A549 (cell line): Measurements from ENCODE around the gene MYO15B. TPM values are rescaled to one million over a fixed set of nuclear protein-coding genes. Genes with fewer than 3 reads are reported as not detected.
A peak's percentile ranks its signal among the peaks of the same experiment; 100 is the strongest.

Experiments used
- ATAC-seq, 2 experiments: fragments of 200-7000 bp in 1 of 2; fragments of >200 bp in 1 of 2; cut with Nextera tagmentation in 1 of 2; cut with Tn5 transposase in 1 of 2; 3 replicates each; pipeline versions ENCODE4 v1.8.0 to v1.9.1; 2018 to 2020; ENCODE audit warnings: mild to moderate bottlenecking in 1 of 2, moderate library complexity in 1 of 2
- CTCF ChIA-PET: fragments of 300-600 bp; sonication (Branson Sonifier 250); formaldehyde crosslinking; extraction: SDS; loops from one replicate; lab custom pipeline; 2021; ENCODE audit warnings: antibody characterized with exemption, inconsistent platforms; lab: Yijun Ruan, JAX
- POLR2A ChIA-PET: fragments of 350-600 bp; formaldehyde crosslinking; extraction: SDS; loops from one replicate; lab custom pipeline; 2021; ENCODE audit warnings: antibody characterized with exemption, inconsistent platforms; lab: Yijun Ruan, JAX
- DNase-seq, 2 experiments: peaks; one replicate each; pipeline versions ENCODE4 v3.0.0 to v3.0.0-alpha.2; 2011 to 2016; ENCODE audit warnings: low read depth in 1 of 2, low spot score in 1 of 2
- FAIRE-seq: peaks from 2 replicates; lab custom pipeline; 2011; peaks lifted over from hg19 to GRCh38; lab: Jason Lieb, UNC
- H3K27ac ChIP-seq, 2 experiments: fragments of >200 bp; sonication (Bioruptor Twin); formaldehyde crosslinking; 3 replicates each; pipeline ENCODE4 v1.5.1; 2016 to 2017
- H3K4me1 ChIP-seq: fragments of >200 bp; sonication (Bioruptor Twin); formaldehyde crosslinking; 3 replicates; pipeline ENCODE4 v1.6.1; 2016
- H3K4me2 ChIP-seq: fragments of >200 bp; sonication (Bioruptor Twin); formaldehyde crosslinking; 3 replicates; pipeline ENCODE4 v1.6.1; 2016
- H3K4me3 ChIP-seq: fragments of >200 bp; sonication (Bioruptor Twin); formaldehyde crosslinking; 3 replicates; pipeline ENCODE4 v1.5.1; 2016
- H3K9me3 ChIP-seq: fragments of >200 bp; sonication (Bioruptor Twin); formaldehyde crosslinking; 3 replicates; pipeline ENCODE4 v1.6.1; 2016
- ATOH8 ChIP-seq: fragments of 250-450 bp; sonication (Bioruptor Pico); IDR thresholded peaks from 2 replicates; pipeline ENCODE4 v1.5.0; 2020; ENCODE audit warnings: low read depth, mild to moderate bottlenecking, moderate library complexity
- BCL3 ChIP-seq: fragments of >200 bp; sonication (Bioruptor Twin); formaldehyde crosslinking; IDR thresholded peaks from 3 replicates; pipeline ENCODE4 v1.6.1; 2016
- BHLHE40 ChIP-seq: IDR thresholded peaks from 2 replicates; pipeline ENCODE4 v1.6.1; 2012; ENCODE audit warnings: low read depth, low read length, inconsistent platforms
- CBX8 ChIP-seq: fragments of 200-600 bp; sonication (generic); IDR thresholded peaks from 2 replicates; pipeline ENCODE4 v1.6.1; 2016
- CTCF ChIP-seq: fragments of >200 bp; sonication (Bioruptor Twin); formaldehyde crosslinking; IDR thresholded peaks from 3 replicates; pipeline ENCODE4 v1.5.1; 2016
- EHF ChIP-seq: fragments of 250-450 bp; sonication (Bioruptor Pico); IDR thresholded peaks from 2 replicates; pipeline ENCODE4 v1.5.0; 2020; ENCODE audit warnings: mild to moderate bottlenecking
- EHMT2 ChIP-seq: fragments of 200-600 bp; sonication (generic); IDR thresholded peaks from 2 replicates; pipeline ENCODE4 v1.6.1; 2016; ENCODE audit warnings: antibody characterized with exemption, low read depth, mild to moderate bottlenecking, moderate library complexity
- FOSL2 ChIP-seq, 2 experiments: fragments of 450-650 bp in 1 of 2; fragments of >200 bp in 1 of 2; sonication (Bioruptor Twin) in 1 of 2; formaldehyde crosslinking; IDR thresholded peaks; 2 replicates each; pipeline versions ENCODE4 v1.5.0 to v1.6.1; 2016 to 2020; ENCODE audit warnings: mild to moderate bottlenecking in 1 of 2, moderate library complexity in 1 of 2
- FOXS1 ChIP-seq: fragments of 250-450 bp; sonication (Bioruptor Pico); IDR thresholded peaks from 2 replicates; pipeline ENCODE4 v1.5.0; 2020; ENCODE audit warnings: mild to moderate bottlenecking, moderate library complexity
- GATA3 ChIP-seq: IDR thresholded peaks from 2 replicates; pipeline ENCODE4 v1.6.1; 2012; ENCODE audit warnings: borderline replicate concordance
- HOXB5 ChIP-seq: fragments of 250-450 bp; sonication (Bioruptor Pico); IDR thresholded peaks from 2 replicates; pipeline ENCODE4 v1.5.0; 2020; ENCODE audit warnings: mild to moderate bottlenecking, moderate library complexity
- KDM1A ChIP-seq: fragments of 200-600 bp; sonication (generic); IDR thresholded peaks from 2 replicates; pipeline ENCODE4 v1.6.1; 2016; ENCODE audit warnings: low read depth, mild to moderate bottlenecking
- MAFK ChIP-seq: fragments of 450-650 bp; IDR thresholded peaks from 2 replicates; pipeline ENCODE4 v1.6.1; 2014; ENCODE audit not compliant: partially characterized antibody
- PHF8 ChIP-seq: fragments of 200-600 bp; sonication (generic); IDR thresholded peaks from 2 replicates; pipeline ENCODE4 v1.6.1; 2016; ENCODE audit warnings: low read depth, mild to moderate bottlenecking, antibody characterized with exemption, moderate library complexity, borderline replicate concordance
- POLR2A ChIP-seq: IDR thresholded peaks from 2 replicates; pipeline ENCODE4 v1.6.1; 2012; ENCODE audit warnings: mild to moderate bottlenecking, low read length
- RCOR1 ChIP-seq: fragments of 150-350 bp; IDR thresholded peaks from 2 replicates; pipeline ENCODE4 v1.6.1; 2014; ENCODE audit warnings: antibody characterized with exemption, low read length, low read depth
- REST ChIP-seq: fragments of 200-600 bp; sonication (generic); IDR thresholded peaks from 2 replicates; pipeline ENCODE4 v1.6.1; 2016; ENCODE audit warnings: antibody characterized with exemption, mild to moderate bottlenecking, moderate library complexity
- RNF2 ChIP-seq: fragments of 200-600 bp; sonication (generic); IDR thresholded peaks from 2 replicates; pipeline ENCODE4 v1.6.1; 2016; ENCODE audit warnings: low read depth, mild to moderate bottlenecking, antibody characterized with exemption, moderate library complexity, borderline replicate concordance
- SMC3 ChIP-seq: fragments of >200 bp; sonication (Bioruptor Twin); formaldehyde crosslinking; IDR thresholded peaks from 3 replicates; pipeline ENCODE4 v1.6.1; 2018; ENCODE audit warnings: inconsistent platforms
- TFCP2L1 ChIP-seq: fragments of 250-450 bp; sonication (Bioruptor Pico); IDR thresholded peaks from 2 replicates; pipeline ENCODE4 v1.5.0; 2021; ENCODE audit warnings: mild to moderate bottlenecking
- TP53 ChIP-seq: fragments of 250-450 bp; sonication (Bioruptor Pico); IDR thresholded peaks from 2 replicates; pipeline ENCODE4 v1.5.0; 2021; ENCODE audit warnings: mild to moderate bottlenecking, moderate library complexity
- USF2 ChIP-seq: fragments of 450-650 bp; IDR thresholded peaks from 2 replicates; pipeline ENCODE4 v1.6.1; 2014; ENCODE audit warnings: antibody characterized with exemption
- ZFP36 ChIP-seq: fragments of 450-650 bp; IDR thresholded peaks from 2 replicates; pipeline ENCODE4 v1.6.1; 2014; ENCODE audit warnings: borderline replicate concordance; ENCODE audit not compliant: partially characterized antibody
- WGBS: methylation state at CpG from one replicate; pipeline ENCODE4 v1.1.6; 2017; ENCODE audit errors: missing lambda C conversion rate; 5-methylcytosine and 5-hydroxymethylcytosine counted together
- polyA plus RNA-seq, 4 experiments: library from polyadenylated mRNA; depleted of rRNA in 3 of 4; stranded (reverse); fragments of >200 nt; fragmentation: RNase III in 1 of 4; extraction: RNeasy Plus Mini Kit Qiagen cat#74134 plus additional on column Dnase treatment in 1 of 4; gene quantifications; 2 replicates in 3 of 4; 3 replicates in 1 of 4; pipeline ENCODE4 v1.2.3, GENCODE V29; 2011 to 2017

The MYO15B gene
- polyA plus RNA-seq, 2 of the 4 experiments (the other 2 are of a cell fraction): 12.4 to 33.9 TPM

GRCh38 chr17:75642784-75643642 lies 55.4 kb downstream of the MYO15B start:
- no peak overlapping the region for H3K4me2 ChIP-seq
- H3K4me1 ChIP-seq: peaks cover 31% of the 10 kb centered on the region
- WGBS: 92% methylated on average over 17 of the region's 17 CpGs
- ATAC-seq: no peak
- no peak for FAIRE-seq
- DNase-seq: no peak
- peak overlapping the region in 1 of 2 experiments; percentile 92; a peak in 1 of 6 replicates for H3K27ac ChIP-seq
- CTCF ChIA-PET: interaction anchor here (0.9 to 51.3 kb wide), 7 partner anchors 3 to 140 kb away, joined by 3 to 2254 read pairs (median 6); partner anchors contain the start of genes GALK1, RECQL5, SAP30BP and SMIM5
- no peak overlapping the region for H3K4me3 ChIP-seq
- TF ChIP-seq EHMT2 (no peak), TFCP2L1 (CRISPR knock-in tag) (no peak), FOXS1 (CRISPR knock-in tag) (no peak)
- TF ChIP-seq, all 56 proteins: peak for 0
- POLR2A ChIA-PET: interaction anchor here (1.1 kb wide), 1 partner anchor 9 kb away, joined by 3 read pairs; no protein-coding TSS in a partner anchor
- H3K9me3 ChIP-seq: no peaks in the 10 kb centered on the region

- CTCF ChIA-PET: interaction anchor here (1.1 to 51.3 kb wide), 5 partner anchors 3 to 101 kb away, joined by 3 to 2254 read pairs (median 1931); partner anchors contain the start of genes GALK1, RECQL5, SAP30BP and SMIM5
- peak overlapping the region in 1 of 2 experiments; percentile 92; a peak in 2 of 6 replicates for H3K27ac ChIP-seq
- POLR2A ChIA-PET: interaction anchor here (1.1 kb wide), 1 partner anchor 10 kb away, joined by 3 read pairs; no protein-coding TSS in a partner anchor
Observed at GRCh38 chr17:75643643-75644017, 56.0 kb downstream of the MYO15B start.

GRCh38 chr17:75645501-75645888 lies 57.9 kb downstream of the MYO15B start:
- DNase-seq (peak; percentile 87 to 92), ATAC-seq (peak; percentile 69 to 73), FAIRE-seq (peak; percentile 85)
- Histone ChIP-seq H3K4me1 (peaks cover 31% of the 10 kb centered on the region), H3K27ac (peak overlapping the region; percentile 91 to 92), H3K4me2 (peak overlapping the region; percentile 79), H3K9me3 (no peaks in the 10 kb centered on the region), H3K4me3 (peak overlapping the region; percentile 5; the same call in 1 of the 3 replicates)
- 13% methylated on average over 7 of the region's 7 CpGs for WGBS
- POLR2A ChIA-PET: interaction anchor here (0.7 to 2.8 kb wide), 7 partner anchors 9 to 134 kb away, joined by 3 to 15 read pairs (median 4); partner anchors contain the start of genes RECQL5 and SMIM5
- CTCF ChIA-PET: interaction anchor here (0.8 to 51.3 kb wide), 14 partner anchors 1 to 371 kb away, joined by 3 to 2254 read pairs (median 6); partner anchors contain the start of genes GALK1, RECQL5, SAP30BP and SMIM5
- no peak for TF ChIP-seq POLR2A
- no peak for TF ChIP-seq RCOR1
- no peak for TF ChIP-seq USF2
- TF ChIP-seq ATOH8 (CRISPR knock-in tag): no peak
- 0 out of 3 replicates have a peak, but pooled peaks have one; percentile 6 for TF ChIP-seq BCL3
- TF ChIP-seq KDM1A: no peak
- no peak for TF ChIP-seq MAFK
- TF ChIP-seq FOSL2 (IDR thresholded peaks at IDR 0.05): no peak
- TF ChIP-seq FOSL2 (CRISPR knock-in tag; IDR thresholded peaks at IDR 0.05): peak; percentile 82
- TF ChIP-seq HOXB5 (CRISPR knock-in tag): no peak
- peak; percentile 26; the same call in 1 of the 2 replicates for TF ChIP-seq EHF
- no peak for TF ChIP-seq BHLHE40
- no peak for TF ChIP-seq SMC3
- peak; percentile 70; the same call in 1 of the 2 replicates for TF ChIP-seq GATA3
- 0 out of 2 replicates have a peak, but pooled peaks have one; percentile 31 for TF ChIP-seq TFCP2L1 (CRISPR knock-in tag)
- no peak for TF ChIP-seq RNF2
- TF ChIP-seq FOXS1 (CRISPR knock-in tag): no peak
- TF ChIP-seq CTCF: no peak
- TF ChIP-seq REST: no peak
- TF ChIP-seq TP53 (CRISPR knock-in tag): no peak

More at GRCh38 chr17:75643643-75644017, 56.0 kb downstream of the MYO15B start:
- no peak overlapping the region for H3K4me2 ChIP-seq
- DNase-seq (no peak), FAIRE-seq (no peak), ATAC-seq (no peak)
- peaks cover 31% of the 10 kb centered on the region for H3K4me1 ChIP-seq
- no peaks in the 10 kb centered on the region for H3K9me3 ChIP-seq
- H3K4me3 ChIP-seq: no peak overlapping the region
- WGBS: 88% methylated on average over 7 of the region's 7 CpGs
- TF ChIP-seq PHF8 (no peak), RCOR1 (no peak), ZFP36 (no peak), CBX8 (no peak)
